Endometrial microvascular endothelial cells (primary cell): Measurements from ENCODE around the gene PARP12. TPM values are rescaled to one million over a fixed set of nuclear protein-coding genes. Genes with fewer than 3 reads are reported as not detected.

ENCODE experiments used
- in situ Hi-C: cut with HindIII; loops from 2 replicates; pipeline ENCODE4 v1.10.0; 2017; ENCODE audit warnings: low sequenced_read_pairs, low pct_unique_long_range_greater_than_20kb; ENCODE audit errors: inconsistent ontology term
- total RNA-seq: library from RNA; depleted of rRNA; stranded (reverse); fragments of >200 nt; gene quantifications from one replicate; pipeline ENCODE4 v1.2.3, GENCODE V29; 2015; ENCODE audit errors: inconsistent ontology term

The PARP12 gene
- total RNA-seq, 1 donor from 2014 or later = 91.6 TPM

DNA sequence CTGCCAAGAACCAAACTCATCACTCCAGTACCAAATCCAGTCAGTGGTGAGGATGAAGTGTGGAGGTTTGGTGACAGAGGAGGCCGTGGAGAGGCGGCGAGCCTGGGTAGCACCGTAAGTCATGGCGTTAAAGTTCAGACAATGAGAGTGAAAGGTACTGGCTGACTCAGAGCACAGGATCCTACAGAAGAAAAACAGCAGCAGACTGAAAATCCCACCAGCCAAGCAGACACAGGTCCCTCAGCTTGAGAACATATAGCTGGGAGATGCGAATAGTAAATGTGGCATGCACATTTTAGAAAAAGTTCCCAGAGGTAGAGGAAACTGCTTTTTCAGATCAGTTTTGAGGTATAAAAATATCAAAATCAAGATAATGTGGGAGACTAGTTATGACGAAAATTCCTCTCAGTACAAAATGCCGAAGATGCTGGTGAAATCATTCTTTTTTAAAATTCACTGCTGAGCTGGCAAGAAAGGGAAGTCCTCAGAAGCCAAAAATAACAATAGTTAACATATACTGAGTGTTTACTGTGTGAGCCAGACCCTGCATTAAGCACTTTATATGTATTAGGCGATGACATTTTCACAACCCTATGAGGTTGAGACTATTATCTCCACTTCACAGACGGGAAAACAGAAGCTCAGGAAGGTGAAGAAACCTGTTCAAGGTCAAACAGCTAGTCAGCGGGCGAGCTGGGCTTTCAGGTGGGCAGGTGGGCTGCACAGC, 20.9 kb downstream of the PARP12 start:
- in situ Hi-C loops = no loop called here

DNA sequence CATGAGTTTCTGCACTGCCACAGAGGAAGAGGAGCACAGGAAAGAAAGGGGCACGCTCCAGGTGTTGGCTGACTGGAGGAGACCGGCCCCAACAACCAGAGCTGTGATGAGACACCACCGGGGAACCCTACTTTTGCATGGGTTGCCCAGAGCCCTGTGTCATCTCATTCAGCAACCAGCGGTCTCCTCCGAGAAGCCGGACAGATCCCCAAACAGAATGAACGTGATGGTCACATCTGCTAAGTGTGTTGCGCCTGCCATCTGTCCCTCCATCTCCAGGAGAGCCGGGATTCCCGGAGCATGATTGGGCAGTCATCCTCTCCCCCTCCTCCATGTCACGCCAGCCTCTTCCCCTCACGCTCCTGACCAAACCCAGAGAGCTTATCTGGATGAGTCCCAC, 22.9 kb downstream of the PARP12 start:
- in situ Hi-C loops = no loop called here

DNA sequence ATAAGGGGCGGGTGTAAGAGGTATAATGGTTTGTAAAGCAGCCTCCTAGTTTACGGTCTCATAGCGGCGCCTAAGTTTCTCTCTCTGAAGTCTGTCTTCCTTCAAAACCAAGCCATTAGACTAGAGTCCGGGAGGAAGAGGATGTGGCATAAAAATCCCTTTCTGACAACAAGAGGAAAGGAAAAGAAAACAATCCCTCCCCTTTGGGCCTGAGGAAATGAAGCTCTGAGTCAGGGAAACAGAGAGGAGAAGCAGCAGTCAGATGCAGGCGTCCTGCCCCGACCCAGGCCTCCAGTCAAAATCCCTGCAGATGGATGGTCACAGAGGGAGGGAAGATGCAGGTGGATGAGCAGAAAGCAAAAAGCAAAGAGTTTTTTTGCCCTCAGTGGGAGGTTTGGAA, 23.7 kb downstream of the PARP12 start:
- in situ Hi-C loops = no loop called here

DNA sequence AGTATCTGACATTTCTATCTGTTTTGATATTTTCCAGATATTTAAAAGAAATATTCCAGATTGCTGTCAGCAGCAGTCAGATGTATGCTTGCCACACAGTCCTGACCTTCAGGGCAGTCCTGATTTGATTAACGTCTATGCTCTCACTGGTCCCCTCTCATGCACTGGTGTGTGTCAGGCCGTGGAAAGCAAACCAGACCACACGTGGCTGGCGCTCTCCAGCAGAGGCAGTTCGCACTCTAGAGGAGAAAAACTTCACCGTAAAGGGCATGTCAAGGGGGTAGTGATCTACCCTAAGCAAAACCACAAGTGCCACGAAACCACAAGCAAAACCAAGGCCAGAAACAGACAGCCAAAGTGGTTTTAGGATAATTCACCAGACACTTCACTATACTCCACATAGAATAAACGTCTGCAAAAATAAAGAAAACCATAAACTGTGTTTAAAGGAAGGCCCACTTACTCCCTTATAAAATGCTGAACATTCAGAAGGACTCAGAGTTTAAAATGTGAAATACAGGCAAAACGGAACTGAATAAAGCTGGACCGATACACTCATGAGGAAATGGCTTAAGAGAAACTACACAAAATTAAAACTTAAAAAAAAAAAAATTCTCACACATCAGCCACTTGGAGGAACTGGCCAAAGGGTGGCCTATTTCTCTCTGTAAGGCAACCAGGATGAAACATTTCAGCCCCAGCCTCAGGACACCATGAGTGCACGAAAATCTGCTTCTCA, 26.4 kb downstream of the PARP12 start:
- in situ Hi-C loops = no loop called here

DNA sequence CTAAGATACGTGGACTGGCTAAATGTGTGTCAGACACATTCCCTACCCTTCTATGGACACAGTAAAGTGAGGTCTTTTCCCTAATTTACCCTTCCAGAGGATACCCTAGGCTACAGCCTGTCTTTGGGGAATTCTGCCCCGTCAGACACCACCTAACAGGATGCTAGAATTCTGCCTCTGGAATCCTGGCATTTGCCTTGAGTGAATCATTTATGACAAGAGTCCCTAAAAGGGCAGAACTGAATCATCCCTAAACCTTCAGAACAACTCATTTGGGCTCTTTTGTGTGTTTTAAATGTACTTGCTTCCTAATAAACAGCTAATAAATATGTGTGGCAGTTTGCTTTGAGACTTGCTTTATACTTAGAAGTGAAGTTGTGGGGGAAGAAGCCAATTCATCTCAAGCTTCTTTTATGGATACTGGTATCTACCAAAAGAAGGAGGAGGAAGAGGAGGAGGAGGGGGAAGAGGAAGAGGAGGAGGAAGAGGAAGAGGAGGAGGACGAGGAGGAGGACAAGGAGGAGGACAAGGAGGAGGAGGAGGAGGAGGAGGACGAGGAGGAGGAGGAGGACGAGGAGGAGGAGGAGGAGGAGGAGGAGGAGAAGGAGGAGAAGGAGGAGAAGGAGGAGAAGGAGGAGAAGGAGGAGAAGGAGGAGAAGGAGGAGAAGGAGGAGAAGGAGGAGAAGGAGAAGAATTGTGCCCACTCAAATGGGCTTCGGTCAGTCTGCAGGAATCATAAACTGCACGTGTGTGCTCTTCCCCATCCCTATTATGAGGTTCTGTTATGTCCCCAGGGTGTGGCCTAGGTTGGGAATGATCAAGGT, 27.1 kb downstream of the PARP12 start:
- in situ Hi-C loops = no loop called here

DNA sequence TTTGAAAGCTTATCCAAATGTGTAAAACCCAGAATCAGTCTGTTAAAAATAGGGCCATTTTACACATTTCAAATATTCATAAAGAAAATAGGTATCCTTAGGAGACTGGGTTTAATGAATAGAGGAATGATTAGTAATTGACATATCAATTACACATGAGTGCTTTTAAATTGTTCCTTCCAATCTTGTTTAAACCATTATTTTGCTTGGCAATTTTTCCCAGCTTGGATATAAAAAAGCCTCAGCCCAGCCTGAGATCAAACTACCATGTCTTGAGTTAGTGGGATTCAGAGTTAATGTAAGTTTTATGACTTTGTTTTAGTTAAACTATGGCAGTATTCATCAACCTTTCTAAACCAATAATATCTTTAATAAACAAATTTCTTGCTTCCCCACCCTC, 28.3 kb downstream of the PARP12 start:
- in situ Hi-C loops = no loop called here

DNA sequence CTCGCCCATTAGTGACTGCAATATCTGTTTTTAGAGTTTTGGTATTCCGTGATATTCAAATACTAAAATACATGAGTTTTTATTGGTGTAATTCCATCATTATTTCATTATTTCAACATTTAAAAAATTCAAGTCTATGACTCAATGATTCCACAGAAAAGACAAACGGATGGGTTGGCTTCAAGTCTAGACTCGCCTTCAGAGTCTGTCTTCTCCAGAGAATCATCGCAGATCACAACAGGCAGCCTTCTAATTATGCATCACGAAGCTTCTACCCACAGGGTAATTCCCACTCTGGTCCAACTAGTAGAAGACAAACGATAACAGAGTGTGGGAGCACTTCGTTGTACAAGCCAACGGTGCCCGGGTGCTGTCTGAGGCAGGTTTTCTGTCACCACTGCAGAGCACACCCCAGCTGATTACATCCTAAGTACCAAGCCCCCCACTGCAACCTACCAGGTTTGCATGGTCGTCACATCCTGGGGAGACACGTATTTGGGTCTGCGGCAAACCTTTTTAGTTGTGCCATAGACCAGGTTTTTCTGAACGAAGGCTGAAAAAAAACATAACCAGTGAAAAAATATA, 28.9 kb downstream of the PARP12 start:
- in situ Hi-C loops = no loop called here

DNA sequence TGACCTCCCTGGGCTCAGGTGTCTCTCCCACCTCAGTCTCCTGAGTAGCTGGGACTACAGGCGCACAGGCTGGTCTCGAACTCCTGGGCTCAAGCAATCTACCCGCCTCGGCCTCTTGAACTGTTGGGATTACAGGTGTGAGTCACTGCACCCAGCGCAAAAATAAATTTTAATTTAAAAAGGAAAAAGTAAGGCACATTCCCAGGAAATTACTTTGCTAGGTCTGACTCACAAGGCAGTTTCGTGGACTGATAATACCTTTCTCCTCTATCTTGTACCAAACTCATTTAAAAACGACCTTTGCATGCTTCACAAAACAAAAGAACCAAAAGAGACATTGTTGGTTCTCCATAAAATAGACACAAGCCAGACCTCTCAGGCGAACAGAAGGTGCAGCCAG, 29.7 kb downstream of the PARP12 start:
- in situ Hi-C loops = no loop called here

DNA sequence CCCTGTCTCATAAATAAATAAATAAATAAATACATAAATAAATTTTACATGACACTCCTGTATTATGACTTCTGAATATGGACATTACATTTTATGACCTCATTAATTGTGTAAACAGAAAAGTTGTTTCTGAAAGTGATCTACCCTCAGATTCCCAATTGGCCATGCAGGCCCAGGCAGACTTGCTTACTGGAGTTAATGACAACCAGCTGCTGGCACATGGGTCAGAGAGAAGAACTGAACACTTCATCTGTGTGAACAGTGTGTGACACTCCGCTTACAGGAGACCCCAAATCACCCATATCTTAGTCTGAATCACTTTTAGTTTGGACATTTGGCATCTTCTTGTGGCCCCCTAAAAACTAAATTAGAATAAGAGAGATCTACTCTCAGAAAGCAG, 31.4 kb downstream of the PARP12 start:
- in situ Hi-C loops = no loop called here

DNA sequence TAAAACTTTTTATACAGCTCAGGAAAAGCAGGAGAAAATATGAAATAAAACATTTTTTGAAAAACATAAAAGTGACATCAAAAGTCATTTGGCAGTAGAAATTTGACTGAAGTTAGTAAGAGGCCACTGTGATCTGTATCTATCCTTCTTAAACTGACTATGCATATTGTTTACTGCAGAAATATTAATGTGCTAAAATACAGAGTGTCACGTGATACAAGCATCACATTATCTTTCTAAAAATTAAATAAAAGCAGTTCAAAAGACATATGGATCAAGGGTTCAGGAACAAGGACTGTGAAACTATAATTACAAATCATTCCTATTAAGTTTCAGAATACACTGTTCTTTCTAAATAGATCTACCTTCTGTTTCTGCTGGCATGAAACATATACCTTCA, 33.7 kb downstream of the PARP12 start:
- in situ Hi-C loops = no loop called here

DNA sequence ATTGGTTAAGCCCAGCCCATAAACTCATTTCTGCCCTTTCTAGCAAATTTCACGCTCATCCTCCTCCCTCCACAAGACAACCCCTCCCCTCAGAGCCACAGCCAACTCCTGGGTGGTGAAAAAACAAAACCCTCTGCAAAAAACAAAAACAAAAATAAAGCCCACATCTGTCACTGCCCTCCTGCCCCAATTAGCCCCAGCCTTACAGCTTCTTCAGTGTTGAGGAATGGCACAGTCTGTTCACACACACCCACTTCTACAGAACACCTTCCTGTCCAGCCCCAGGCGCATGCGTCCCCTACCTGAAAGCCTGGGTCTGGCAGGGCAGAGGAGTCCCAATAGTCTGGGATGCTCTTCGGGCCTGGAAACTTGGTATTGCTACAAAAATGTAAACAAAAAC, 34.4 kb downstream of the PARP12 start:
- in situ Hi-C loops = no loop called here

DNA sequence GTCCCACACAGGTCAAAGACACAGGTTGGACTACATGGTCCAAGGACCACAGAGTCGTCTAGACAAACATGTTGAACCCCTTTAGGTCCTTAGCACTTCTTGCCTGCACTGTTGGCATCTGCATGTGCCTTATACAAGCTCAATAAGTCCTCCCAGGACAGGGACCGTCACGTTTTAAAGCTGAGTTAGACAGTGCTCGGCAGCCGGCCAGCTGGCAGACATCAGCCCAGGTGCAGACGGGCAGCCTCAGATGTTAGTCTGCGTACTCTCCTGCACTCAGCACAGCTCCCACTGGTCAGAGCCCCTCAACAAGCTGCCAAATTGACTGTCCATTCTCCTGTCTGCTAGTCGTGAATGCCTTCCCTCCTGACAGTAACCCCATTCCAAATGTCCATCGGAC, 34.9 kb downstream of the PARP12 start:
- in situ Hi-C loops = no loop called here

DNA sequence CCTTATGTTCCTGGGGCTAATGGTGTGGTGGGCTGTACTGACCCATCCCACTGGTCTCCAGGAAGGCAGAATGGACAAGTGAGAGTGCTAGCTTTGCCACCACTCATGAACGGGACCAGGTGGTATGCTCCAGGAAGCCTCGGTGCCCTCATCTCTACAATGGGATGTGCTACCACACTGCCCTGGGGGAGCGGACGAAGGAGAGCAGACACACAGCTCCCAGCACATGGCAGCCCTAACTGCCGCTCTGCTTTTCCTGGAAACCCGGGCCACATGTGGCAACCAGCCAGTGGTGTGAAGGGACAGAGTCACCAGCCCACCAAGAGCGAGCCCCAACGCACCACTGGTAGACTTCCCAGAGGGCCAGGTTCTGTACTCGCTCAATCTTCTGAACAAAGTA, 35.8 kb downstream of the PARP12 start:
- in situ Hi-C loops = no loop called here

DNA sequence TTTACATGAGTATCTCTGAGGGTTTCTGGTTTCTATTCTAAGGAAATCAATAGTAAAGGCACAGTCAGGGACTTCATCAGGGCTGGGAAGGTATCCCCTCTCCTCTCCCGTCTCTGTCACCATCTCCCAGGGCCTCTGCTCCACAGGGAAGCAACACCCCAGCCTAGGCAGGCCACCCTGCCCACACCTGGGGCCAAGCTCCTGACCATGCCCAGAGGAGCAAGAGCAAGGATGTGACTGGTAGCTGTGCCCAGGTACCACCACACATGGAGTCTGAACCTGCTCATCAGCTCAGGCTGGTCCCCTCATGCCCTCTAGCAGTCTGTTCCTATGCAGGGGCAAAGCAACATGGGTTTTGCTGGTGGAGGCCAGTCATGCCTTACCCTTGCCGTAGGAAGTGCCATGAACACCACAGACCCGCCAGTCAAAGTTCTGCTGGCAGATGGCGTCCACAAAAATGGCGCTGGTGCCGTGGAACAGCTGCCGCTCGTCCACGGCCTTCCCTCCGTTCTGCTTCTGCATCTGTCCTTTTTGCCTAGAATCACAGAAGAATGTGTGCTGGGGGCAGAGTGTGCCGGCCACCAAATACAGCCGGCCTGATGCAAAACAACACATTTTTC, 36.8 kb downstream of the PARP12 start:
- in situ Hi-C loops = no loop called here

DNA sequence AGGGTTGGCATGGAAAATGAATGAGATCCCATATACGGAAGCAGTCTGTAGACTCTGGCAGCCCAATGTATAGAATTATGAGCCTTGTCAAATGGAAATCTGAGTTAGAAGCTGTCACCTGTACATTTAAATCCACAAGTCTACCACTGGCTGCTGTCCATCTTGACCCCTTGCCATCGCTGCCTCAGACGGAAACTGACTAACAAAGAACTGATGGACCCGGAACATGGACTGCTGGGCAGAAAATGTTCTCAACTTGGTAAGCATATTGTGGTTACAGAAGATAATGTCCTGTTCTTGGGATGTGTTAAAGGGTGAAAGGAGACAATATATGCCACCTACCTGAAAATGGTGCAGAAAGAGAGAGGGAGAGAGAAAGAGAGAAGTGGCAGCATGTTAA, 37.5 kb downstream of the PARP12 start:
- in situ Hi-C loops = no loop called here

DNA sequence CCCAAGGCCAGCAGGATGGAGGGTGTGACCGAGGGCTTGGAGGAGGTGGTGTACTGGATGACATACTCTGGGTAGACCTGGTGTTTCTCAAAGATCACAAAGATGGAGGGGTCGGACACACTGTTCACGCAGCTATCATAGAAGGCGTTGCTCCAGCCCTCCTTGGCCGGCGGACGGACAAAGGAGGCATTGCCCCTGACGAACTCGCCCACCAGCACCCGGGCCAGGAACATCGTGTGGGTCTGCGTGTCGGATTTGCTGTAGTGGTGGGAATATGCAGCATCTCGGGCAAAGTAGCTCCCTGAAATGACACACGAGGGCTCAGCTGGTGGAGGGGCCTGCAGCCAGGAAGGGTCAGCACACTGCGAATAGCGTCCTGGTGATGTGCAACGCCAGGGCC, 38.2 kb downstream of the PARP12 start:
- in situ Hi-C loops = no loop called here

DNA sequence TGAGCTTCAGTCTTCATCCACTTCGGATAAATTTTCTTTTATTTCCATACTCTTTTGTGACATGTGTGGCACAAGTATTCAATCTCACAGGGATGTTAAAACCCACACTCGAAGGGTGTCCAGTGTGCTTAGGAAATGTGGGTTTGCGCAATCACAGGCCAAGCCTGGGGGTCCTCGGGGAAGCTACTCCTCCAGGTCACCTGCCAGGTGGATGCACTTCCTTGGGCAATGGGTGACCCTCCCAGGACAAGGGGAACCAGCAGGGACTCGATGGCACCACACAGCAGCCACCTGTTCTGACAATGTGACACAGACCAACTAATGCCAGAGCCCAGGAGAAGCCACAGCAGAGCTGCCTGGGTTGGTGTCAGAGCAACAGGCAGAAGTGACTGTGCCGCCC, 39.0 kb downstream of the PARP12 start:
- in situ Hi-C loops = no loop called here

DNA sequence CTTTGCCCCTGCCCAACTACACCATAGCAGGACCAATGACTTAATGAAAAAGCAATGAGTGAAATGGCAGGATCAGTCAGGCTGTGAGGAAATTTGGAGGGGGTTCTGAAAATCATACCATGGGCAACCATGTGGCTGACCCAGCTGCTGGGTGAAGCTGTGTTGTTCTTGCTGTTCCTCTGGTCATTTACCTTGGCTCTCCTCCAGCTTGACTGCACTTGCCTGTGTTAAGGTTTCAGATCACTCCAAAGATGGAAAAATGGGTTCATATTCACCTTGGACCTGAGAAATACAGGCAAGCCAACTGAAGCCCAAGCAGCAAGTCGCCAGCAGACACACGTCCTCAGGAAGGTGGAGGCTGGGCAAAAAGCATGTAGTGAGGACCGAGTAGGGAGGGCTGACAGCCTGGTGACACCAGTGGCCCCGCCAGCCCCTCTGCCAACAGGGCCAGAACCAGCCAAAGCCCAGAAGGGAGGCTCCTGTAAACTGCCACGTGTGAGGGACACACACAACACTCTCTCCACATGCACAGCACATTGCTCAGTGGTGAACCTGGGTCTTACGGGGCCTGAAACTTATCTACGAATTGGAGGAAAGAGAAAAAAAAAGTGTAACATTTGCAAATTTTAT, 40.1 kb downstream of the PARP12 start:
- in situ Hi-C loops = no loop called here

DNA sequence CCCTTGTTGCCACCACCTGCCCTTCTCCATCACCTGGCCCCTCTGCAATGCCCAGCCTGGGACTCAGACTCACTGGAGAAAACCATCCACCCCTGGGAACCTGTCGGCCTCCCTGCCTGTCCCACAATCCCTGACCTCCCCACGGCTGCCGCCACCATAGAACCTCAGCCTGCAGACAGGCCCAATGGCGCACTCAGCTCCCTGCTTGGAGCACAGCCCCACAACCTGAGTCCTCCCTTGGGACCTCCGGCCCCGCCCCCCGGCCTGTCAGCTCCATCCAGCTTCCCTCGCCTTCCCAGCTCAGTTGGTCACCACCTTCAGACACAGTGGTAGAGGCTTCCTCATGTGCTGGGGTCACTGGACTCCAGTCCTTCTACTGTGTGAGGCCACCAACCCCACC, 41.1 kb downstream of the PARP12 start:
- in situ Hi-C loops = no loop called here
